OCI-LY1 (cell line): ENCODE measurements around the gene CIB2.

ENCODE experiments used
- H2AFZ ChIP-seq: fragments of 200-600 bp; sonication (generic), shearing (Covaris generic); 2 replicates; pipeline ENCODE4 v1.6.0; 2014; ENCODE audit warnings: antibody characterized with exemption, mild to moderate bottlenecking, low read length
- H3F3A ChIP-seq: fragments of 200-600 bp; sonication (generic), shearing (Covaris generic); 2 replicates; pipeline ENCODE4 v1.6.0; 2014; ENCODE audit warnings: mild to moderate bottlenecking, antibody characterized with exemption, low read length, moderate library complexity; ENCODE audit not compliant: insufficient read depth
- H3K27ac ChIP-seq: fragments of 200-600 bp; sonication (generic); 2 replicates; pipeline ENCODE4 v1.5.1; 2014; ENCODE audit warnings: low read length, mixed run types, mild to moderate bottlenecking, low read depth; ENCODE audit not compliant: poor library complexity, severe bottlenecking
- H3K27me3 ChIP-seq: fragments of 200-600 bp; sonication (generic); 2 replicates; pipeline ENCODE4 v1.6.0; 2014; ENCODE audit warnings: antibody characterized with exemption, mild to moderate bottlenecking, low read length, moderate library complexity; ENCODE audit not compliant: insufficient read depth
- H3K36me3 ChIP-seq: fragments of 200-600 bp; sonication (generic); 2 replicates; pipeline ENCODE4 v1.6.1; 2014; ENCODE audit warnings: mild to moderate bottlenecking, antibody characterized with exemption, low read length, moderate library complexity, mixed read lengths; ENCODE audit not compliant: insufficient read depth
- H3K4me1 ChIP-seq: fragments of 200-600 bp; sonication (generic); 2 replicates; pipeline ENCODE4 v1.5.1; 2014; ENCODE audit warnings: mild to moderate bottlenecking, low read length, moderate library complexity; ENCODE audit not compliant: insufficient read depth, severe bottlenecking
- H3K4me2 ChIP-seq: fragments of 200-600 bp; sonication (generic), shearing (Covaris generic); 2 replicates; pipeline ENCODE4 v1.6.1; 2014; ENCODE audit warnings: low read length
- H3K4me3 ChIP-seq: fragments of 200-600 bp; sonication (generic); 2 replicates; pipeline ENCODE4 v1.5.1; 2014; ENCODE audit warnings: low read length, low read depth, mild to moderate bottlenecking, mixed read lengths; ENCODE audit not compliant: poor library complexity, severe bottlenecking
- H3K79me2 ChIP-seq: fragments of 200-600 bp; shearing (Covaris generic); 2 replicates; pipeline ENCODE4 v1.6.1; 2016; ENCODE audit warnings: mixed run types, low read length, mixed read lengths; ENCODE audit not compliant: insufficient read depth
- H3K9ac ChIP-seq: fragments of 200-600 bp; sonication (generic), shearing (Covaris generic); 2 replicates; pipeline ENCODE4 v1.6.1; 2014; ENCODE audit warnings: mild to moderate bottlenecking, low read length, mixed read lengths
- H3K9me2 ChIP-seq: fragments of 200-600 bp; sonication (generic), shearing (Covaris generic); 2 replicates; pipeline ENCODE4 v1.6.1; 2014; ENCODE audit warnings: low read depth, mild to moderate bottlenecking, low read length, mixed read lengths
- H3K9me3 ChIP-seq: fragments of 200-600 bp; shearing (Covaris generic); 2 replicates; pipeline ENCODE4 v1.6.1; 2014; ENCODE audit warnings: low read length, mixed read lengths
- H4K20me1 ChIP-seq: fragments of 200-600 bp; sonication (generic), shearing (Covaris generic); 2 replicates; pipeline ENCODE4 v1.6.0; 2016; ENCODE audit warnings: mild to moderate bottlenecking, low read length; ENCODE audit not compliant: insufficient read depth
- EZH2 ChIP-seq: fragments of 200-600 bp; sonication (generic), shearing (Covaris generic); IDR thresholded peaks from 2 replicates; pipeline ENCODE4 v1.8.0; 2017; ENCODE audit warnings: borderline replicate concordance, mixed run types, mild to moderate bottlenecking, antibody characterized with exemption, low read length, moderate library complexity, mixed read lengths
- TF ChIP-seq, protein P1 (sequence below): fragments of 200-600 bp; sonication (generic), shearing (Covaris generic); IDR thresholded peaks from 2 replicates; pipeline ENCODE4 v1.5.1; 2017; ENCODE audit warnings: mild to moderate bottlenecking, antibody characterized with exemption, low read length, moderate library complexity, mixed read lengths

Gene CIB2

GRCh38 chr15:78073046-78073787 is 58.0 kb downstream of the CIB2 start:
- no peaks in the 10 kb centered on the region for H3F3A ChIP-seq
- no peak overlapping the region; the same call in 1 of the 2 replicates for H3K4me2 ChIP-seq
- peaks cover 73% of the 10 kb centered on the region for H3K4me1 ChIP-seq
- no peaks in the 10 kb centered on the region for H3K9me3 ChIP-seq
- TF ChIP-seq EZH2, result no peak
- TF ChIP-seq, protein P1, sequence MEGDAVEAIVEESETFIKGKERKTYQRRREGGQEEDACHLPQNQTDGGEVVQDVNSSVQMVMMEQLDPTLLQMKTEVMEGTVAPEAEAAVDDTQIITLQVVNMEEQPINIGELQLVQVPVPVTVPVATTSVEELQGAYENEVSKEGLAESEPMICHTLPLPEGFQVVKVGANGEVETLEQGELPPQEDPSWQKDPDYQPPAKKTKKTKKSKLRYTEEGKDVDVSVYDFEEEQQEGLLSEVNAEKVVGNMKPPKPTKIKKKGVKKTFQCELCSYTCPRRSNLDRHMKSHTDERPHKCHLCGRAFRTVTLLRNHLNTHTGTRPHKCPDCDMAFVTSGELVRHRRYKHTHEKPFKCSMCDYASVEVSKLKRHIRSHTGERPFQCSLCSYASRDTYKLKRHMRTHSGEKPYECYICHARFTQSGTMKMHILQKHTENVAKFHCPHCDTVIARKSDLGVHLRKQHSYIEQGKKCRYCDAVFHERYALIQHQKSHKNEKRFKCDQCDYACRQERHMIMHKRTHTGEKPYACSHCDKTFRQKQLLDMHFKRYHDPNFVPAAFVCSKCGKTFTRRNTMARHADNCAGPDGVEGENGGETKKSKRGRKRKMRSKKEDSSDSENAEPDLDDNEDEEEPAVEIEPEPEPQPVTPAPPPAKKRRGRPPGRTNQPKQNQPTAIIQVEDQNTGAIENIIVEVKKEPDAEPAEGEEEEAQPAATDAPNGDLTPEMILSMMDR, result no peak
- peaks cover 57% of the 10 kb centered on the region for H3K79me2 ChIP-seq
- H2AFZ ChIP-seq, result no peak overlapping the region
- peaks cover 6% of the 10 kb centered on the region; the same call in 1 of the 2 replicates for H3K36me3 ChIP-seq
- H3K9ac ChIP-seq, result no peak overlapping the region; the same call in 1 of the 2 replicates
- H4K20me1 ChIP-seq, result no peaks in the 10 kb centered on the region
- no peak overlapping the region for H3K4me3 ChIP-seq
- H3K27me3 ChIP-seq, result no peaks in the 10 kb centered on the region
- H3K9me2 ChIP-seq, result no peaks in the 10 kb centered on the region
- H3K27ac ChIP-seq, result peak overlapping the region; percentile 40

GRCh38 chr15:78072080-78072892 is 59.0 kb downstream of the CIB2 start:
- no peaks in the 10 kb centered on the region for H3K27me3 ChIP-seq
- no peaks in the 10 kb centered on the region for H3F3A ChIP-seq
- H3K27ac ChIP-seq, result peak overlapping the region; percentile 40
- H2AFZ ChIP-seq, result no peak overlapping the region
- TF ChIP-seq, protein P1, result no peak
- no peak for TF ChIP-seq EZH2
- no peaks in the 10 kb centered on the region for H3K9me2 ChIP-seq
- H3K4me2 ChIP-seq, result peak overlapping the region; percentile 51
- no peaks in the 10 kb centered on the region for H3K9me3 ChIP-seq
- no peak overlapping the region; the same call in 1 of the 2 replicates for H3K9ac ChIP-seq
- peak overlapping the region; percentile 8 for H3K4me3 ChIP-seq
- H3K4me1 ChIP-seq, result peaks cover 76% of the 10 kb centered on the region
- peaks cover 66% of the 10 kb centered on the region for H3K79me2 ChIP-seq
- no peaks in the 10 kb centered on the region for H4K20me1 ChIP-seq
- peaks cover 6% of the 10 kb centered on the region; the same call in 1 of the 2 replicates for H3K36me3 ChIP-seq

DNA sequence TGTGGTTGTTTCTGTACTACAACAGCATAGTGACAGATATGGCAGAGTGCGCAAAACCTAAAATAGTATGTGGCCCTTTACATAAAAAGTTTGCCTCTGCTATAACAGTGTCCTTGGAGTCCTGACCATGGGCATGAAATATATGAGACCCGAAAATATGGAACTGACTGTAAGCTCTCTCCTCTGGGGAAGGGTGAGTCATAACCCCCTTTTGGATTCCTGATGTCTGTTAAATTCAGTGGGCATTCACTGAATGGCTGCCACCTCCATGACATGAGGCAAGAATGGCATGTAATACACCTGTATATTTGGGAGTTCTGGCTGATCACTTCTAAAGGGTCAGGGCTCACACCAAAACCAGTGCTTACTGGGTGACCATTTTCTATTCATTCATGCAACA is 59.9 kb downstream of the CIB2 start:
- Histone ChIP-seq H3K9me2 (no peaks in the 10 kb centered on the region), H3K36me3 (peaks cover 6% of the 10 kb centered on the region; the same call in 1 of the 2 replicates), H3K4me1 (peaks cover 81% of the 10 kb centered on the region), H3K9ac (no peak overlapping the region), H2AFZ (no peak overlapping the region), H3K4me3 (no peak overlapping the region), H3K27ac (peak overlapping the region; percentile 41), H4K20me1 (no peaks in the 10 kb centered on the region), H3K27me3 (no peaks in the 10 kb centered on the region), H3K79me2 (peaks cover 66% of the 10 kb centered on the region), H3K9me3 (no peaks in the 10 kb centered on the region), H3F3A (no peaks in the 10 kb centered on the region), H3K4me2 (no peak overlapping the region)
- TF ChIP-seq, protein P1, result no peak
- no peak for TF ChIP-seq EZH2
